Neural cell (in vitro differentiated cells): ENCODE results near the gene INVS. TPM values are rescaled to one million over a fixed set of nuclear protein-coding genes. Genes with fewer than 3 reads are reported as not detected.

ENCODE experiments used
- H2AFZ ChIP-seq: fragments of 200-600, 300-800 bp; sonication (generic), shearing (Covaris generic); 2 replicates; pipeline ENCODE4 v1.6.0; 2014; ENCODE audit warnings: low read depth, mild to moderate bottlenecking, antibody characterized with exemption, low read length, moderate library complexity
- H3F3A ChIP-seq: fragments of 200-600 bp; shearing (Covaris generic); 2 replicates; pipeline ENCODE4 v1.6.1; 2016; ENCODE audit warnings: mild to moderate bottlenecking, moderate library complexity, mixed read lengths, antibody characterized with exemption, low read length; ENCODE audit not compliant: insufficient read depth, poor library complexity, severe bottlenecking
- H3K27ac ChIP-seq: fragments of 200-600, 300-800 bp; sonication (generic), shearing (Covaris generic); 2 replicates; pipeline ENCODE4 v1.5.1; 2014; ENCODE audit warnings: mild to moderate bottlenecking, low read length, moderate library complexity
- H3K27me3 ChIP-seq: fragments of 300-800, 200-600 bp; sonication (generic), shearing (Covaris generic); 2 replicates; pipeline ENCODE4 v1.6.0; 2014; ENCODE audit warnings: mild to moderate bottlenecking, low read depth, low read length, moderate library complexity; ENCODE audit not compliant: insufficient read depth
- H3K36me3 ChIP-seq: fragments of 300-800, 200-600 bp; sonication (generic), shearing (Covaris generic); 2 replicates; pipeline ENCODE4 v1.5.1; 2014; ENCODE audit warnings: mild to moderate bottlenecking, antibody characterized with exemption, low read length, moderate library complexity; ENCODE audit not compliant: insufficient read depth
- H3K4me2 ChIP-seq: fragments of 300-800, 200-600 bp; sonication (generic), shearing (Covaris generic); 2 replicates; pipeline ENCODE4 v1.6.0; 2014; ENCODE audit warnings: mild to moderate bottlenecking, low read length
- H3K4me3 ChIP-seq: fragments of 300-800, 200-600 bp; sonication (generic), shearing (Covaris generic); 2 replicates; pipeline ENCODE4 v1.5.1; 2014; ENCODE audit warnings: mild to moderate bottlenecking, low read length, moderate library complexity
- H3K79me2 ChIP-seq: fragments of 200-600 bp; shearing (Covaris generic); replicated peaks from 2 replicates; pipeline ENCODE4 v1.6.0; 2014; ENCODE audit warnings: mild to moderate bottlenecking, low read length, moderate library complexity; ENCODE audit not compliant: insufficient read depth
- H3K9ac ChIP-seq: fragments of 300-800, 200-600 bp; sonication (generic), shearing (Covaris generic); 2 replicates; pipeline ENCODE4 v1.6.1; 2016; ENCODE audit warnings: mild to moderate bottlenecking, low read length, mixed read lengths
- H3K9me2 ChIP-seq: fragments of 200-600 bp; shearing (Covaris generic); 2 replicates; pipeline ENCODE4 v1.6.1; 2016; ENCODE audit warnings: mild to moderate bottlenecking, low read length, mixed read lengths; ENCODE audit not compliant: insufficient read depth
- H3K9me3 ChIP-seq: fragments of 200-600, 300-800 bp; sonication (generic), shearing (Covaris generic); 2 replicates; pipeline ENCODE4 v1.6.1; 2016; ENCODE audit warnings: mild to moderate bottlenecking, mixed run types, low read length, moderate library complexity, mixed read lengths
- H4K20me1 ChIP-seq: fragments of 200-600 bp; shearing (Covaris generic); 2 replicates; pipeline ENCODE4 v1.6.1; 2016; ENCODE audit warnings: mild to moderate bottlenecking, mixed run types; ENCODE audit not compliant: insufficient read depth
- EP300 ChIP-seq: fragments of 450-650 bp; conservative IDR thresholded peaks from 2 replicates; pipeline ENCODE4 v1.6.1; 2014; ENCODE audit warnings: antibody characterized with exemption, mild to moderate bottlenecking, moderate library complexity; ENCODE audit not compliant: poor library complexity, severe bottlenecking
- MXI1 ChIP-seq: fragments of 450-650 bp; conservative IDR thresholded peaks from 2 replicates; pipeline ENCODE4 v1.6.1; 2014; ENCODE audit warnings: antibody characterized with exemption, mild to moderate bottlenecking; ENCODE audit not compliant: poor library complexity, severe bottlenecking
- POLR2AphosphoS5 ChIP-seq: IDR thresholded peaks from 2 replicates; pipeline ENCODE4 v1.6.1; 2012
- RAD21 ChIP-seq: fragments of 450-650 bp; conservative IDR thresholded peaks from 2 replicates; pipeline ENCODE4 v1.6.1; 2014; ENCODE audit warnings: antibody characterized with exemption, mild to moderate bottlenecking, moderate library complexity
- SMC3 ChIP-seq: fragments of 450-650 bp; conservative IDR thresholded peaks from 2 replicates; pipeline ENCODE4 v1.6.1; 2014; ENCODE audit warnings: antibody characterized with exemption, mild to moderate bottlenecking, moderate library complexity; ENCODE audit not compliant: poor library complexity
- TAF1 ChIP-seq: IDR thresholded peaks from 2 replicates; pipeline ENCODE4 v1.6.1; 2012; ENCODE audit warnings: low read depth
- polyA plus RNA-seq: library from polyadenylated mRNA; depleted of rRNA; stranded (reverse); fragments of >200 nt; gene quantifications from 2 replicates; pipeline ENCODE4 v1.2.3, GENCODE V29; 2014
- TF ChIP-seq, protein P1 (sequence below): fragments of 450-650 bp; IDR thresholded peaks from 2 replicates; pipeline ENCODE4 v1.5.1; 2014; ENCODE audit warnings: antibody characterized with exemption, mild to moderate bottlenecking, moderate library complexity; ENCODE audit not compliant: poor library complexity, severe bottlenecking
- TF ChIP-seq, protein P2 (sequence below): IDR thresholded peaks from 2 replicates; pipeline ENCODE4 v1.6.1; 2012; ENCODE audit warnings: borderline replicate concordance

INVS gene
- polyA plus RNA-seq, 1 donor from 2014 or later = 11.3 TPM

- peaks cover 9% of the 10 kb centered on the region for H3K79me2 ChIP-seq
- no peak overlapping the region for H3K4me3 ChIP-seq
- no peak overlapping the region for H3K27ac ChIP-seq
- TF ChIP-seq SMC3 (no peak), EP300 (no peak), MXI1 (no peak), RAD21 (no peak), TAF1 (no peak), POLR2AphosphoS5 (no peak)
- TF ChIP-seq, protein P1, sequence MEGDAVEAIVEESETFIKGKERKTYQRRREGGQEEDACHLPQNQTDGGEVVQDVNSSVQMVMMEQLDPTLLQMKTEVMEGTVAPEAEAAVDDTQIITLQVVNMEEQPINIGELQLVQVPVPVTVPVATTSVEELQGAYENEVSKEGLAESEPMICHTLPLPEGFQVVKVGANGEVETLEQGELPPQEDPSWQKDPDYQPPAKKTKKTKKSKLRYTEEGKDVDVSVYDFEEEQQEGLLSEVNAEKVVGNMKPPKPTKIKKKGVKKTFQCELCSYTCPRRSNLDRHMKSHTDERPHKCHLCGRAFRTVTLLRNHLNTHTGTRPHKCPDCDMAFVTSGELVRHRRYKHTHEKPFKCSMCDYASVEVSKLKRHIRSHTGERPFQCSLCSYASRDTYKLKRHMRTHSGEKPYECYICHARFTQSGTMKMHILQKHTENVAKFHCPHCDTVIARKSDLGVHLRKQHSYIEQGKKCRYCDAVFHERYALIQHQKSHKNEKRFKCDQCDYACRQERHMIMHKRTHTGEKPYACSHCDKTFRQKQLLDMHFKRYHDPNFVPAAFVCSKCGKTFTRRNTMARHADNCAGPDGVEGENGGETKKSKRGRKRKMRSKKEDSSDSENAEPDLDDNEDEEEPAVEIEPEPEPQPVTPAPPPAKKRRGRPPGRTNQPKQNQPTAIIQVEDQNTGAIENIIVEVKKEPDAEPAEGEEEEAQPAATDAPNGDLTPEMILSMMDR = no peak
- TF ChIP-seq, protein P2, sequence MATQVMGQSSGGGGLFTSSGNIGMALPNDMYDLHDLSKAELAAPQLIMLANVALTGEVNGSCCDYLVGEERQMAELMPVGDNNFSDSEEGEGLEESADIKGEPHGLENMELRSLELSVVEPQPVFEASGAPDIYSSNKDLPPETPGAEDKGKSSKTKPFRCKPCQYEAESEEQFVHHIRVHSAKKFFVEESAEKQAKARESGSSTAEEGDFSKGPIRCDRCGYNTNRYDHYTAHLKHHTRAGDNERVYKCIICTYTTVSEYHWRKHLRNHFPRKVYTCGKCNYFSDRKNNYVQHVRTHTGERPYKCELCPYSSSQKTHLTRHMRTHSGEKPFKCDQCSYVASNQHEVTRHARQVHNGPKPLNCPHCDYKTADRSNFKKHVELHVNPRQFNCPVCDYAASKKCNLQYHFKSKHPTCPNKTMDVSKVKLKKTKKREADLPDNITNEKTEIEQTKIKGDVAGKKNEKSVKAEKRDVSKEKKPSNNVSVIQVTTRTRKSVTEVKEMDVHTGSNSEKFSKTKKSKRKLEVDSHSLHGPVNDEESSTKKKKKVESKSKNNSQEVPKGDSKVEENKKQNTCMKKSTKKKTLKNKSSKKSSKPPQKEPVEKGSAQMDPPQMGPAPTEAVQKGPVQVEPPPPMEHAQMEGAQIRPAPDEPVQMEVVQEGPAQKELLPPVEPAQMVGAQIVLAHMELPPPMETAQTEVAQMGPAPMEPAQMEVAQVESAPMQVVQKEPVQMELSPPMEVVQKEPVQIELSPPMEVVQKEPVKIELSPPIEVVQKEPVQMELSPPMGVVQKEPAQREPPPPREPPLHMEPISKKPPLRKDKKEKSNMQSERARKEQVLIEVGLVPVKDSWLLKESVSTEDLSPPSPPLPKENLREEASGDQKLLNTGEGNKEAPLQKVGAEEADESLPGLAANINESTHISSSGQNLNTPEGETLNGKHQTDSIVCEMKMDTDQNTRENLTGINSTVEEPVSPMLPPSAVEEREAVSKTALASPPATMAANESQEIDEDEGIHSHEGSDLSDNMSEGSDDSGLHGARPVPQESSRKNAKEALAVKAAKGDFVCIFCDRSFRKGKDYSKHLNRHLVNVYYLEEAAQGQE = no peak
- no peaks in the 10 kb centered on the region for H3K27me3 ChIP-seq
- H3K9ac ChIP-seq = no peak overlapping the region
- no peaks in the 10 kb centered on the region for H3K9me2 ChIP-seq
- H3K9me3 ChIP-seq = no peaks in the 10 kb centered on the region
- H3K4me2 ChIP-seq = no peak overlapping the region
- no peaks in the 10 kb centered on the region for H4K20me1 ChIP-seq
- H2AFZ ChIP-seq = no peak overlapping the region
- no peaks in the 10 kb centered on the region for H3F3A ChIP-seq
- peaks cover 8% of the 10 kb centered on the region for H3K36me3 ChIP-seq
Observed at GRCh38 chr9:100105861-100106260, 6.8 kb downstream of the INVS start.

- H3K9me2 ChIP-seq = no peaks in the 10 kb centered on the region
- H3F3A ChIP-seq = no peaks in the 10 kb centered on the region
- peaks cover 8% of the 10 kb centered on the region for H3K36me3 ChIP-seq
- no peaks in the 10 kb centered on the region for H3K27me3 ChIP-seq
- H3K9ac ChIP-seq = no peak overlapping the region
- H3K9me3 ChIP-seq = no peaks in the 10 kb centered on the region
- H2AFZ ChIP-seq = no peak overlapping the region
- TF ChIP-seq, protein P2 = no peak
- TF ChIP-seq POLR2AphosphoS5 = peak; percentile 40
- peak overlapping the region; percentile 8 for H3K27ac ChIP-seq
- H3K4me3 ChIP-seq = no peak overlapping the region
- peaks cover 9% of the 10 kb centered on the region for H3K79me2 ChIP-seq
- H4K20me1 ChIP-seq = no peaks in the 10 kb centered on the region
- no peak overlapping the region for H3K4me2 ChIP-seq
Observed at GRCh38 chr9:100106616-100107015, 7.6 kb downstream of the INVS start.
